ENCODE measurements around the gene PCDHAC2. TPM values are rescaled to one million over a fixed set of nuclear protein-coding genes. Genes with fewer than 3 reads are reported as not detected.

Gene PCDHAC2
- total RNA-seq, 1 donor from 2014 or later: 2.1 TPM

GRCh38 chr5:141003031-141003430 is 36.8 kb downstream of the PCDHAC2 start:
- H3K36me3 ChIP-seq (ENCODE audit: control insufficient read depth in 3 of 3, insufficient read depth in 3 of 3, low read length in 3 of 3): no peaks in the 10 kb centered on the region
- no peaks in the 10 kb centered on the region for H3K9me3 ChIP-seq (ENCODE audit: control insufficient read depth in 3 of 3, low read length in 3 of 3)
- H3K9ac ChIP-seq (ENCODE audit: low read depth in 1 of 3, low read length in 3 of 3): no peak overlapping the region
- H3K27me3 ChIP-seq (ENCODE audit: control insufficient read depth in 3 of 3, insufficient read depth in 3 of 3, low read length in 3 of 3): peaks cover 2 to 7% (median 2%) of the 10 kb centered on the region in 3 donors
- H3K27ac ChIP-seq (ENCODE audit: low read depth, low read length): no peak overlapping the region
- H3K4me1 ChIP-seq (ENCODE audit: control insufficient read depth in 3 of 3, insufficient read depth in 3 of 3, low read length in 3 of 3): peaks cover 0 to 4% (median 0%) of the 10 kb centered on the region in 3 donors
- no peak overlapping the region for H3K4me3 ChIP-seq (ENCODE audit: low read length in 3 of 3)

- Histone ChIP-seq H3K4me3 (ENCODE audit: low read length in 3 of 3) (no peak overlapping the region), H3K36me3 (ENCODE audit: control insufficient read depth in 3 of 3, insufficient read depth in 3 of 3, low read length in 3 of 3) (no peaks in the 10 kb centered on the region), H3K27ac (ENCODE audit: low read depth, low read length) (no peak overlapping the region), H3K9me3 (ENCODE audit: control insufficient read depth in 3 of 3, low read length in 3 of 3) (no peaks in the 10 kb centered on the region), H3K4me1 (ENCODE audit: control insufficient read depth in 3 of 3, insufficient read depth in 3 of 3, low read length in 3 of 3) (peaks cover 0 to 4% (median 0%) of the 10 kb centered on the region in 3 donors), H3K9ac (ENCODE audit: low read depth in 1 of 3, low read length in 3 of 3) (no peak overlapping the region), H3K27me3 (ENCODE audit: control insufficient read depth in 3 of 3, insufficient read depth in 3 of 3, low read length in 3 of 3) (peaks cover 2 to 7% (median 2%) of the 10 kb centered on the region in 3 donors)
These were observed 37.7 kb downstream of the PCDHAC2 start for GRCh38 chr5:141003791-141004611.

- Histone ChIP-seq H3K9me3 (ENCODE audit: control insufficient read depth in 3 of 3, low read length in 3 of 3) (no peaks in the 10 kb centered on the region), H3K27me3 (ENCODE audit: control insufficient read depth in 3 of 3, insufficient read depth in 3 of 3, low read length in 3 of 3) (peaks cover 0 to 2% (median 0%) of the 10 kb centered on the region in 3 donors), H3K9ac (ENCODE audit: low read depth in 1 of 3, low read length in 3 of 3) (no peak overlapping the region), H3K36me3 (ENCODE audit: control insufficient read depth in 3 of 3, insufficient read depth in 3 of 3, low read length in 3 of 3) (no peaks in the 10 kb centered on the region), H3K27ac (ENCODE audit: low read depth, low read length) (no peak overlapping the region), H3K4me3 (ENCODE audit: low read length in 3 of 3) (no peak overlapping the region), H3K4me1 (ENCODE audit: control insufficient read depth in 3 of 3, insufficient read depth in 3 of 3, low read length in 3 of 3) (no peaks in the 10 kb centered on the region)
These were observed 41.5 kb downstream of the PCDHAC2 start for GRCh38 chr5:141007791-141008190.

- Histone ChIP-seq H3K4me1 (ENCODE audit: control insufficient read depth in 3 of 3, insufficient read depth in 3 of 3, low read length in 3 of 3) (no peaks in the 10 kb centered on the region), H3K27ac (ENCODE audit: low read depth, low read length) (no peak overlapping the region), H3K4me3 (ENCODE audit: low read length in 3 of 3) (no peak overlapping the region), H3K9me3 (ENCODE audit: control insufficient read depth in 3 of 3, low read length in 3 of 3) (no peaks in the 10 kb centered on the region), H3K36me3 (ENCODE audit: control insufficient read depth in 3 of 3, insufficient read depth in 3 of 3, low read length in 3 of 3) (no peaks in the 10 kb centered on the region), H3K9ac (ENCODE audit: low read depth in 1 of 3, low read length in 3 of 3) (no peak overlapping the region), H3K27me3 (ENCODE audit: control insufficient read depth in 3 of 3, insufficient read depth in 3 of 3, low read length in 3 of 3) (no peaks in the 10 kb centered on the region)
These were observed 43.9 kb downstream of the PCDHAC2 start for GRCh38 chr5:141010047-141010793.

GRCh38 chr5:141017943-141018342 is 51.7 kb downstream of the PCDHAC2 start:
- Histone ChIP-seq H3K9ac (ENCODE audit: low read depth in 1 of 3, low read length in 3 of 3) (no peak overlapping the region), H3K4me1 (ENCODE audit: control insufficient read depth in 3 of 3, insufficient read depth in 3 of 3, low read length in 3 of 3) (no peaks in the 10 kb centered on the region), H3K9me3 (ENCODE audit: control insufficient read depth in 3 of 3, low read length in 3 of 3) (no peaks in the 10 kb centered on the region), H3K27ac (ENCODE audit: low read depth, low read length) (no peak overlapping the region), H3K36me3 (ENCODE audit: control insufficient read depth in 3 of 3, insufficient read depth in 3 of 3, low read length in 3 of 3) (no peaks in the 10 kb centered on the region), H3K4me3 (ENCODE audit: low read length in 3 of 3) (no peak overlapping the region), H3K27me3 (ENCODE audit: control insufficient read depth in 3 of 3, insufficient read depth in 3 of 3, low read length in 3 of 3) (no peaks in the 10 kb centered on the region)

Small RNAs within 50 kb of the gene (small RNA-seq; reads per million reads assigned to genes)
- not detected for gene AC010223.1

Other genes with a start within 250 kb of the PCDHAC2 start
- not detected for gene PCDHA1, start 180.3 kb upstream of the PCDHAC2 start, total RNA-seq
- under 0.01 TPM for gene PCDHA2, start 171.6 kb upstream of the PCDHAC2 start, total RNA-seq
- not detected for gene PCDHA3, start 165.4 kb upstream of the PCDHAC2 start, total RNA-seq
- gene PCDHA4, start 159.4 kb upstream of the PCDHAC2 start, total RNA-seq: 0.52 TPM
- gene PCDHA5, start 144.9 kb upstream of the PCDHAC2 start, total RNA-seq: not detected
- under 0.01 TPM for gene PCDHA6, start 138.5 kb upstream of the PCDHAC2 start, total RNA-seq
- gene PCDHA7, start 132.2 kb upstream of the PCDHAC2 start, total RNA-seq: 0.52 TPM
- gene PCDHA8, start 125.3 kb upstream of the PCDHAC2 start, total RNA-seq: 0.52 TPM
- gene PCDHA9, start 118.1 kb upstream of the PCDHAC2 start, total RNA-seq: 0.52 TPM
- gene PCDHA10, start 110.6 kb upstream of the PCDHAC2 start, total RNA-seq: under 0.01 TPM
- gene PCDHA11, start 97.5 kb upstream of the PCDHAC2 start, total RNA-seq: under 0.01 TPM
- gene PCDHA12, start 91.2 kb upstream of the PCDHAC2 start, total RNA-seq: not detected
- gene PCDHA13, start 84.4 kb upstream of the PCDHAC2 start, total RNA-seq: under 0.01 TPM
- gene PCDHAC1, start 40.2 kb upstream of the PCDHAC2 start, total RNA-seq: 0.52 TPM
- gene PCDHB1, start 84.9 kb downstream of the PCDHAC2 start, total RNA-seq: not detected
- 2.6 TPM for gene PCDHB2, start 128.1 kb downstream of the PCDHAC2 start, total RNA-seq
- 1.6 TPM for gene PCDHB3, start 134.0 kb downstream of the PCDHAC2 start, total RNA-seq
- 1.6 TPM for gene PCDHB4, start 155.3 kb downstream of the PCDHAC2 start, total RNA-seq
- gene PCDHB5, start 168.7 kb downstream of the PCDHAC2 start, total RNA-seq: 3.1 TPM
- 0.52 TPM for gene PCDHB6, start 183.6 kb downstream of the PCDHAC2 start, total RNA-seq
- gene PCDHB7, start 206.2 kb downstream of the PCDHAC2 start, total RNA-seq: 2.1 TPM
- gene PCDHB8, start 211.3 kb downstream of the PCDHAC2 start, total RNA-seq: 1.6 TPM
- gene PCDHB16, start 215.9 kb downstream of the PCDHAC2 start, total RNA-seq: 1.6 TPM
- gene PCDHB9, start 220.7 kb downstream of the PCDHAC2 start, total RNA-seq: 1.0 TPM
- 2.6 TPM for gene PCDHB10, start 225.9 kb downstream of the PCDHAC2 start, total RNA-seq
- 4.2 TPM for gene PCDHB11, start 233.2 kb downstream of the PCDHAC2 start, total RNA-seq
- 1.6 TPM for gene PCDHB12, start 242.2 kb downstream of the PCDHAC2 start, total RNA-seq
- 1.6 TPM for gene PCDHB13, start 247.4 kb downstream of the PCDHAC2 start, total RNA-seq

All from skeletal muscle tissue (tissue), 5 donors.